Suppressor macrophage (primary cell): ENCODE data around the gene MED13.
"Not testable (repeated sequence)": the region's sequence is repeated elsewhere in the genome, so short reads cannot be mapped to it uniquely, and the experiment has no call there.

Experiments
- DNase-seq, 4 experiments: peaks; one replicate each; pipeline ENCODE4 v3.0.0-alpha.2; 2020 to 2022

Gene MED13

DNA sequence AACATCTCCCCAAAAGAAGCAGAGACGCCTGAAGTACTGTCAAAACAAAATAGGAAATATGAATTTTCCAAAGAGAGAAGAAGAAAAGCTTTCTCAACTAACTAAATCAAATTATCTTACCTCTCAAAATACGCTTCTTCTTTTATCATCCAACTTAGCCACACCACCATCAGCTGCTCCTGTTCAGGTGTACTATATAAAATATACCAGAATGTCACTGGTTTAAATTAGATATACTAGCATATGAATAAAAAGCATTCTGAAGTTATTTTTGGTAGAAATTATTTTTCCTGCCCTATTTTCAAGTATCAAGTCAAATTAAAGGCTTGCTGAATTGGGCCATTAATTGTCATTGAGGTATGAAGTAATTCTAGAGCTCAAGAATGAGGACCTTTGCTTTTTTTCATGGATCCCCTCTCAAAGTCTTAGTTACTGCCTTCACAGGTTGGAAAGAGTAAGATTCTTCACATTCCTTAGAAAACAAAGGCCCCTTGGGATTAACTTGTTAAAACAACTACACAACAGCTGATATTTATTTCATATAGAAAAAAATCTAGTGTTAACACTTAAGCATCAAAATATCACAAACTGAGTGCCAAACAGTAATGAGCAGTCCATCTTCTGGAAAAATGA lies 167.4 kb downstream of the MED13 start:
- DNase-seq = no peak

DNA sequence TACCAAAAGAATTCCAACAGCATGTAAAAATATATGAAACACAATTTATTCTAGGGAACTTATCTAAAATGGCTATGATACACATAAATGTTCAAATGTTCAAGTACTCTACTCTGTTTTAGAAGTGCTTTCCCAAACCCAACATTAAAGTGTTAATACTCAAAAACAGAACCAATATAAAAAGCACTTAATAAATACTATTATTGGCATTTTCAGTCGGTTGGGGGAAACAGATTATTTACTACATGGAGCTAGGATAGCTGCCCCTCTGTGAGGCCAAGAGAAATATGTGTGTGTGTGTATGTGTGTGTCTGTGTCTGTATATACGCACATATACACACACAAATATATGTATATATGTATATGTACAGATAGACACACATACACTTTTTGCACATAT lies 169.7 kb downstream of the MED13 start:
- no peak for DNase-seq

DNA sequence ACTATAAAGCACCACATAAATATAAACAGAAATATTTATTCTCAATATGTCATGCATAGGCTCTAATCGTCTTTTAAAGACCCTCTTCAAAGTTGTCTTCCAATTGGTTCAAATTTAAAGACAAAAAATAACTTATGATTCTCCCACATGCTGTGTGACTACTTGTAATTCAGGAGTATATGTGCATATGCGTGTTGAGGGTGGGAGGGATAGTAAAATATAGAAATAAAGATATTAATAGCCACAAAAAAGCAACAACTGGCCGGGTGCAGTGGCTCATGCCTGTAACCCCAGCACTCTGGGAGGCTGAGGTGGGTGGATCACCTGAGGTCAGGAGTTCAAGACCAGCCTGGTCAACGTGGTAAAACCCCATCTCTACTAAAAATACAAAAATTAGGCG lies 170.8 kb downstream of the MED13 start:
- DNase-seq = not testable (repeated sequence)
